Retinal pigment epithelial cell (primary cell): ENCODE measurements around the gene MVB12B.

Source experiments
- DNase-seq: peaks from one replicate; pipeline ENCODE4 v3.0.0-alpha.2; 2010; ENCODE audit warnings: low read depth
- H3K4me3 ChIP-seq: 2 replicates; pipeline ENCODE4 v1.5.1; 2011; ENCODE audit warnings: mild to moderate bottlenecking, low read length, control low read depth, moderate library complexity
- CTCF ChIP-seq: conservative IDR thresholded peaks from 2 replicates; pipeline ENCODE4 v1.5.1; 2011; ENCODE audit warnings: low read depth, low read length, control low read depth, inconsistent platforms

MVB12B gene

DNA sequence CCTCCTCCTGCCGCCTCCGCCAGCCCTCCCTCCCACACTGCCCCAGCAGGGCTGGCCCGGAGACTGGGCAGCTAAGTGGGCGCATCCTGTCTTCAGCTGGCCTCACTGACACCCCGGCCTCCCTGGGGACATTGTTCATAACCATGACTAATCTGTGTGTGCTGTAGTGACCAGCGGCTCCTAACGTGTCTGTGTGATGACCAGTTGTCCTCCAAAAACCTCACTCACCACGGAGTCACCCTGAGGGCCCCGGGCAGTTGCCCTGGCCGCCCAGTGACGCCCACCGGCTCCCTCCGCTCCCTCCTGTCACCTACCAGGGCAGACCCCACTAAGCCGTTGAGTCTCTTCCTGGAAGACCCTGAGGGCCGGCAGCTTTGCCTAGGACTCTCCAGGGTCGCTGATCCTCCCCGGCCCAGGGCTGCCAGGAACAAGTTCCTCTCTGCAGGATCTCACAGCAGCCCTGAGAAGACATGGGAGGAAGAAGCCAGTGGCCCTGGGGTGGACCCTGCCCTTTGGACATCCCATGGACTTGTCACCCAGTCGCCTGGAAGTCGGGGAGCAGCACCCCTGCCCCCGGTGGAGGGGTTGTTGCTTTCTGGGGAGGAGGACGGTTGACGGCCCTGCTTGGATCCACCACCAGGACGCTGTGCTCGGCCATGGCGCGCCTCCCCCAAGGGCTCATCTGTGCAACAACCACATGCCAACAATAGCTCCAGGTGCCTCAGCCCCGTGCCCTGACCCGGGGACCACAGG is 176.9 kb downstream of the MVB12B start:
- DNase-seq = no peak
- TF ChIP-seq CTCF = no peak
- no peak overlapping the region for H3K4me3 ChIP-seq

GRCh38 chr9:126504086-126504976 is 177.7 kb downstream of the MVB12B start:
- TF ChIP-seq CTCF = no peak
- no peak for DNase-seq
- H3K4me3 ChIP-seq = no peak overlapping the region

- DNase-seq = no peak
- TF ChIP-seq CTCF = no peak
Measured at GRCh38 chr9:126504977-126505455, 178.4 kb downstream of the MVB12B start.

DNA sequence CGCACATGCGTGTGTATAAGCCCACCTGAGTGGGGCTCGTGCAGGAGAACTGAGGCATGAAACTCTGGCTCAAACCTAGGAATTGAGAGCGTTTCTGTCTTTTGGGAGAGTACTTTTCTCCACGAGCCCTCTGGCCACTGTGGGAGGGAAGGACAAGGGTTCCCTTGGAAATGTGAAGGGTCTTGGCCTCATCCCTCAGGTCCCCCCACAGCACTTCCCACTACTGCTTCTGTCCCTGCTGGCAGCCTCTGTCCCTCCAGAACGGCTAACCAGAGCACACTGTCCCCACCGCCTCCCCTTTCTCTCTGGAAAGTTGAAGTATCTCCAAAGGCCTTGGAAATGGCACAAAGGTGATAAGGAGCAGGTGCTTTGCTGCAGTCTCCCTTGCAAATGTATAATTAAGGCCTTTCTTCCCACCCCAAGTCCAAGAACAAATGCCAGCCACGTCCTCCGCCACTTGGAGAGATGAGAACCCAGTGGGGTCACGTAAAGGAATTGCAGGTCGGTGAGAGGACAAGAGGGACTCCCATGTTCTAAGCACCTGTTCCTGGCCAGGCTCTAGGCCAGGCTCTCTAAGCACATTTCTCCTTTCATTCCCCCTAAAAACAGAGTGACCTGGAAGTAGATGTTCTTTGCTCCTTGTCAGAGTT is 179.2 kb downstream of the MVB12B start:
- no peak for TF ChIP-seq CTCF
- H3K4me3 ChIP-seq = no peak overlapping the region
- no peak for DNase-seq

More at GRCh38 chr9:126504977-126505455, 178.4 kb downstream of the MVB12B start:
- H3K4me3 ChIP-seq = no peak overlapping the region

DNA sequence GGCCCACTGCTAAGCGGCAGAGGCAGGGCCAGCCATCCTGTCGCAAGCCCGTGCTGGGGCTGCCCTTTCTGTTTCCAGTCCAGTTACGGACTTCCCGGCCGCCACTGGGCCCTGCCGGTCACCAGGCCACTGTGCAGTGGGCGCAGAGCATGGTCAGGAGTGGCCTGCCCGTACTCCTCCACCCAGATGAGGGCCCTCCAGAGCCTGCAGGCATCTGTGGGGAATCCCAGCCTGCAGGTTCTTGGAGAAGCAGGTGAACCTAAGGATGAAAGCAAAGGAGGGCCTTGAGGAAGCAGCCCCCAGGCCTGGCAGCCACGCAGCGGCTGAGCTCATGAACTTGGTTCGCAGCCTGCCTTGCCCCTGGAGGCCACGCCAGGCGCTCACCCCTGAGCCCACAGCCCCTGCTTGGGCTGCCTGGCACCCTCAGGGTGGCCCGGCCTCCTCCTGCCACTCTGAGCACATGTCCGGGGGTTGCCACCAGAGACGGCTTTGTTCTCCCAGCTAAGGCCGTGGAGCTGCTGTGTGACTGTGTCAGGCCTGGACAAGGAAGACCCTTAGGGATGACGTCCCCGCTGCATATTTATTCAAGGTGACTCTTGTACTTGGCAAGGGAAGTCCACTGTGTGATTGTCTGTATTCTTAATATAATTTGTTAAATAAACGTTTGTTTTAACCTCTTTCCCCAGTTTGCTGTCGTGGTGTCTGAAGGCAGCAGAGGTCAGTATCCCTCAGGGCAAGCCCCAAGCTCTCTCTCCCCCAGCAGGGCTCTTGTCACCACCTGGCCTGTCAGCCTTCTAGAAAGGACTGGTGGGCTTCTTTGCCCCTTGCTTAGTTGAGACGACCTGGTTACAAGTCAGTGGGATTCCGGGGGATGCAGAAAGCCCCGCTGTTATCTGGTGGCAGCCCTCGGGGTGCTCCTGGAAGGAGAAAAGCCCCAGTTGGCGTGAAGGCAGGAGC is 180.0 kb downstream of the MVB12B start:
- no peak overlapping the region for H3K4me3 ChIP-seq
- DNase-seq = no peak
- TF ChIP-seq CTCF = no peak

GRCh38 chr9:126507318-126508109 is 180.9 kb downstream of the MVB12B start:
- TF ChIP-seq CTCF = no peak
- no peak overlapping the region for H3K4me3 ChIP-seq
- DNase-seq = no peak
